ENCODE measurements around the gene AFAP1. TPM values are rescaled to one million over a fixed set of nuclear protein-coding genes. Genes with fewer than 3 reads are reported as not detected.

AFAP1 gene
- total and polyA plus RNA-seq, 2 of the 4 experiments (the other 2 are of a cell fraction), result 48.2 to 80.9 TPM

- Histone ChIP-seq H3K4me1 (ENCODE audit: control insufficient read depth, insufficient read depth, low read length) (peaks cover 38% of the 10 kb centered on the region), H3K14ac (replicated peaks; ENCODE audit: low read depth, low read length) (peak overlapping the region; percentile 95), H3K4ac (ENCODE audit: low read depth, low read length) (peak overlapping the region; percentile 95), H3K27ac (ENCODE audit: insufficient read depth, low read length) (peak overlapping the region; percentile 95), H3K23ac (ENCODE audit: low read depth, low read length) (peak overlapping the region; percentile 89), H3K9me3 (ENCODE audit: control insufficient read depth, insufficient read depth, low read length) (no peaks in the 10 kb centered on the region), H3K18ac (ENCODE audit: low read depth, low read length) (peak overlapping the region; percentile 91; the same call in 1 of the 2 replicates), H4K5ac (ENCODE audit: low read depth, low read length) (peak overlapping the region; percentile 86; the same call in 1 of the 2 replicates), H3K36me3 (ENCODE audit: control insufficient read depth, insufficient read depth, low read length) (peaks cover 25% of the 10 kb centered on the region), H2BK20ac (ENCODE audit: low read depth, low read length) (peak overlapping the region; percentile 95), H3K56ac (ENCODE audit: extremely low read depth, insufficient read depth, low read length) (peak overlapping the region; percentile 89), H3K27me3 (ENCODE audit: control insufficient read depth, insufficient read depth, low read length) (no peaks in the 10 kb centered on the region), H3K4me3 (ENCODE audit: insufficient read depth, low read depth, low read length) (no peak overlapping the region), H3K4me2 (ENCODE audit: low read depth, low read length) (peak overlapping the region; percentile 41; the same call in 1 of the 2 replicates), H2BK15ac (ENCODE audit: low read depth, low read length) (peak overlapping the region; percentile 99), H2AK5ac (ENCODE audit: low read depth, low read length) (peak overlapping the region; percentile 98), H3K79me1 (ENCODE audit: low read depth in 1 of 2, low read length in 2 of 2) (peaks cover 32 to 72% of the 10 kb centered on the region in 2 experiments), H2AK9ac (replicated peaks; ENCODE audit: low read depth, low read length, poor library complexity) (no peak overlapping the region), H4K20me1 (ENCODE audit: insufficient read depth, low read length) (peaks cover 5% of the 10 kb centered on the region; the same call in 1 of the 2 replicates), H2AFZ (replicated peaks; ENCODE audit: low read length, poor library complexity) (no peak overlapping the region), H2BK5ac (ENCODE audit: low read depth, low read length, poor library complexity, severe bottlenecking) (peak overlapping the region; percentile 99), H4K8ac (ENCODE audit: low read depth in 2 of 2, low read length in 2 of 2) (peak overlapping the region; percentile 93 to 97), H3K9ac (ENCODE audit: low read depth, low read length) (peak overlapping the region; percentile 56; the same call in 1 of the 2 replicates), H4K91ac (ENCODE audit: insufficient read depth, low read depth, low read length) (peak overlapping the region; percentile 95), H2BK120ac (ENCODE audit: low read depth, low read length) (peak overlapping the region; percentile 95), H3K9me1 (ENCODE audit: insufficient read depth, low read length) (peaks cover 30% of the 10 kb centered on the region)
- intact Hi-C loops (cut with micrococcal nuclease), result loop anchor here (2.0 to 5.0 kb wide), 3 partner anchors 49 to 126 kb away; partner anchors contain the start of gene AFAP1
- no TSS peak for BruUV-seq (replicated peaks)
- 0% methylated on average over 2 of the region's 6 CpGs; no CpG with 5 or more reads in 1 of the 2 experiments for WGBS, 2 experiments (ENCODE audit: extremely low coverage in 2 of 2, insufficient read length in 1 of 2)
- peak; percentile 97 for DNase-seq
- ATAC-seq (ENCODE audit: low read depth), result peak; percentile 68
- ChIA-PET POLR2A (ENCODE audit: unreplicated experiment) (no interaction called here), CTCF (no interaction called here)
- no peak for TF ChIP-seq POLR2A (IDR thresholded peaks at IDR 0.05; ENCODE audit: low read depth, low read length)
- TF ChIP-seq BHLHE40 (IDR thresholded peaks at IDR 0.05; ENCODE audit: low read depth, low read length), result no peak
- TF ChIP-seq MAFK (IDR thresholded peaks at IDR 0.05; ENCODE audit: low read depth, low read length), result 0 out of 2 replicates have a peak, but pooled peaks have one; percentile 5
- peak; percentile 26; the same call in 1 of the 2 replicates for TF ChIP-seq SMC3 (IDR thresholded peaks at IDR 0.05; ENCODE audit: low read depth, low read length)
- TF ChIP-seq CEBPB (IDR thresholded peaks at IDR 0.05; ENCODE audit: low read depth, low read length), result 0 out of 2 replicates have a peak, but pooled peaks have one; percentile 1
- TF ChIP-seq MAZ (IDR thresholded peaks at IDR 0.05; ENCODE audit: borderline replicate concordance, low read depth, low read length), result peak; percentile 57
- no peak for TF ChIP-seq RCOR1 (IDR thresholded peaks at IDR 0.05; ENCODE audit: insufficient replicate concordance, low read length)
- TF ChIP-seq RAD21 (IDR thresholded peaks at IDR 0.05; ENCODE audit: low read length), result peak; percentile 26; the same call in 1 of the 2 replicates
- TF ChIP-seq FOS (IDR thresholded peaks at IDR 0.05; ENCODE audit: low read depth, low read length), result no peak
- no peak for TF ChIP-seq ELK1 (IDR thresholded peaks at IDR 0.05; ENCODE audit: borderline replicate concordance, low read depth, low read length)
- TF ChIP-seq MXI1 (IDR thresholded peaks at IDR 0.05; ENCODE audit: borderline replicate concordance, low read depth, low read length), result no peak
- dilution Hi-C loops (cut with HindIII; ENCODE audit: low sequenced_read_pairs, unreplicated experiment), result no loop called here
- in situ Hi-C loops (cut with MboI; ENCODE audit: low sequenced_read_pairs), result no loop called here
Measured at GRCh38 chr4:7861440-7861881, 78.2 kb downstream of the AFAP1 start.

All from IMR-90 (cell line).